Measurements from ENCODE around the gene TMOD3. TPM values are rescaled to one million over a fixed set of nuclear protein-coding genes. Genes with fewer than 3 reads are reported as not detected.

The TMOD3 gene
- total RNA-seq, 1 donor from 2014 or later, result 66.0 TPM

GRCh38 chr15:51907136-51907862, 77.8 kb downstream of the TMOD3 start:
- Mint-ChIP-seq H3K36me3 (ENCODE audit: low read depth) (peaks cover 51% of the 10 kb centered on the region), H3K27ac (no peak overlapping the region), H3K27me3 (ENCODE audit: low read depth) (no peaks in the 10 kb centered on the region), H3K4me3 (ENCODE audit: low read depth) (no peak overlapping the region), H3K9me3 (no peaks in the 10 kb centered on the region), H3K4me1 (ENCODE audit: low read depth) (peaks cover 5% of the 10 kb centered on the region)
- DNase-seq (ENCODE audit: low spot score), result no peak
- intact Hi-C loops (cut with micrococcal nuclease), result no loop called here

GRCh38 chr15:51908316-51908715, 78.9 kb downstream of the TMOD3 start:
- peaks cover 49% of the 10 kb centered on the region for H3K36me3 Mint-ChIP-seq (ENCODE audit: low read depth)
- H3K9me3 Mint-ChIP-seq, result no peaks in the 10 kb centered on the region
- H3K4me1 Mint-ChIP-seq (ENCODE audit: low read depth), result peaks cover 5% of the 10 kb centered on the region
- H3K4me3 Mint-ChIP-seq (ENCODE audit: low read depth), result no peak overlapping the region
- DNase-seq (ENCODE audit: low spot score), result no peak
- intact Hi-C loops (cut with micrococcal nuclease), result no loop called here
- H3K27ac Mint-ChIP-seq, result no peak overlapping the region
- no peaks in the 10 kb centered on the region for H3K27me3 Mint-ChIP-seq (ENCODE audit: low read depth)

- peaks cover 43% of the 10 kb centered on the region for H3K36me3 Mint-ChIP-seq (ENCODE audit: low read depth)
- intact Hi-C loops (cut with micrococcal nuclease), result no loop called here
- peaks cover 5% of the 10 kb centered on the region for H3K4me1 Mint-ChIP-seq (ENCODE audit: low read depth)
- no peaks in the 10 kb centered on the region for H3K27me3 Mint-ChIP-seq (ENCODE audit: low read depth)
- no peaks in the 10 kb centered on the region for H3K9me3 Mint-ChIP-seq
- no peak for DNase-seq (ENCODE audit: low spot score)
- no peak overlapping the region for H3K27ac Mint-ChIP-seq
- no peak overlapping the region for H3K4me3 Mint-ChIP-seq (ENCODE audit: low read depth)
Observed at GRCh38 chr15:51909584-51909983, 80.1 kb downstream of the TMOD3 start.

DNA sequence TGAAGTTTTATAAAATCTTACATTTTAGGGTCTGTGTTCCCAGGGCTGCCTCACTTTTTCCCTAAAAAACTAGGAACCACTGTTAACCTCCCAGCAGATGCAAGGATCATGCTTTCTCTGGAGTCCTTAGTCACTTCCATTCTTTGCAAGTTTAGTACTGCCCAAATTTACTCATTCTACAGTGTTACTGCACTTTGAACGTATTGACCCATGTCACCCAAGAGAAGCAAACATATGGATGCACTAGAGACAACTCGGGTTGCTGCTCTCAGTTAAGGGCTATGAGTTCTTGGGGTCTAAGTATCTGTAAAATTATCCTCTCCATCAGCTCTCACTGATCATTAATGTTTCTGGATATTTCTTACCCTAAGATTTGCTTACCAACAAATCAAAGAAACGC, 83.1 kb downstream of the TMOD3 start:
- H3K27ac Mint-ChIP-seq, result no peak overlapping the region
- H3K9me3 Mint-ChIP-seq, result no peaks in the 10 kb centered on the region
- intact Hi-C loops (cut with micrococcal nuclease), result no loop called here
- peaks cover 2% of the 10 kb centered on the region for H3K4me1 Mint-ChIP-seq (ENCODE audit: low read depth)
- DNase-seq (ENCODE audit: low spot score), result no peak
- no peak overlapping the region for H3K4me3 Mint-ChIP-seq (ENCODE audit: low read depth)
- peaks cover 36% of the 10 kb centered on the region for H3K36me3 Mint-ChIP-seq (ENCODE audit: low read depth)
- H3K27me3 Mint-ChIP-seq (ENCODE audit: low read depth), result no peaks in the 10 kb centered on the region

DNA sequence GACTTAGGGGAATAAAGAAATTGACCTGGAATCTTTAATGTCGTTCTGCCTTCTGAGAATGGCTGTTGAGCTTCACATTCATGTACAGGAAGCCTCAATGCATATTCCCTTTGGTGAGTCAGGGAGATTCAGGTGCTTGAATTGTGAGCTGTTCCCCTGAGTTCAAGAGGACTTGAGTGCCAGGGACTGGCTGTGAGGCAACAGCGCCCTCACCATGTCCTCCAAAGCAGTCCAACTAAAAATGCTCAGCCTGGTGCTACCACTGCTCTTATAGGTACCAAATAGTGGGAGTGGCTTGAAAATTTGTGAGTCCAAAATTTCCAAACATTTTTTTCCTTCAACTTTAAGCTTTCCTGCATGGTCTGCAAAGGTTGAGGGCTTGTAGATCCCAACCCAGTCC, 88.0 kb downstream of the TMOD3 start:
- DNase-seq (ENCODE audit: low spot score), result no peak
- no peaks in the 10 kb centered on the region for H3K9me3 Mint-ChIP-seq
- H3K27ac Mint-ChIP-seq, result no peak overlapping the region
- H3K36me3 Mint-ChIP-seq (ENCODE audit: low read depth), result peaks cover 25% of the 10 kb centered on the region
- intact Hi-C loops (cut with micrococcal nuclease), result no loop called here
- H3K4me1 Mint-ChIP-seq (ENCODE audit: low read depth), result no peaks in the 10 kb centered on the region
- H3K27me3 Mint-ChIP-seq (ENCODE audit: low read depth), result no peaks in the 10 kb centered on the region
- H3K4me3 Mint-ChIP-seq (ENCODE audit: low read depth), result no peak overlapping the region

DNA sequence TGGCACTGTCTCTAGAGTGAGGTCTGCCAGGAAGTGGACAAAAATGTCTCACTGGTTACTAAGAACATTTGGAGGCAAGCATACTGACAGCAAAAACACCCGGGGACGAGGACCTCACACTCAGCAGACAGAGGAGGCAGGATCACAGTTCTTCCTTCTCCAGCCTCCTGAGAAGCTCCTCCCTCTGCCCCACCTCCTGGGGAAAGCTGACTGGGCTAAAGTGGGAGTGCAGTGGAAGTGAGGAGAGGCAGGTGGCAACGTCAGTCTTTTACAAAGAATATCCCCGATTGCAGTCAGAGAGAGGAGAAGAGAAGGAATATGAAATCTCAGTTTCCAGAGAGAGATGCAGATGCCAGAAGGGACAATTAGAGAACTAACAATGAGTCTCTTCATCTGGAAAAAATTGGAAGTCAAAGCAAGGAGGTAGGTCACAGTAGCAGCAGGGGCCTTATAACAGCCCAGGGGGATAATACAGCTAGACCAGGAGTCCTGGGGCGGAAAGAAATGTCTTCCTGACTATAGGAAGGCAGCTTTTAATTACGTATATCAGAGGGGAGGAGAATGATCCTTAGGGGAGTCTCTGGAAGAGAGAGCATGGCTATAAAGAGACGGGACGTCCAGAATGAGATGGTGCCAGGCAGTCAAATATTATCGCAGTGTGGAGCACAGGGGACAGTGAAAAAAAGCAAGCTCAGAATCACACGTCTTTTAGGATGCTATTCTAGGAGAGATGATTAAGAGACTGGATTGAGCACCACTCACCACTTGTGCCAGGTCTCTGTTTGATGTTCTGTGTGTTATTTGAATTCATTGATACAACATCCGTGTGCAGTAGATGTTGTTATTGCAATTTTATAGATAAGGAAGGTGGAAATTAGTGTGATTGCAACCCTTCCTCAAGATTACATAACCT, 95.0 kb downstream of the TMOD3 start:
- Mint-ChIP-seq H3K27ac (no peak overlapping the region), H3K27me3 (ENCODE audit: low read depth) (no peaks in the 10 kb centered on the region), H3K4me3 (ENCODE audit: low read depth) (no peak overlapping the region), H3K9me3 (no peaks in the 10 kb centered on the region), H3K4me1 (ENCODE audit: low read depth) (no peaks in the 10 kb centered on the region), H3K36me3 (ENCODE audit: low read depth) (peaks cover 45% of the 10 kb centered on the region)
- DNase-seq (ENCODE audit: low spot score), result no peak
- intact Hi-C loops (cut with micrococcal nuclease), result no loop called here

DNA sequence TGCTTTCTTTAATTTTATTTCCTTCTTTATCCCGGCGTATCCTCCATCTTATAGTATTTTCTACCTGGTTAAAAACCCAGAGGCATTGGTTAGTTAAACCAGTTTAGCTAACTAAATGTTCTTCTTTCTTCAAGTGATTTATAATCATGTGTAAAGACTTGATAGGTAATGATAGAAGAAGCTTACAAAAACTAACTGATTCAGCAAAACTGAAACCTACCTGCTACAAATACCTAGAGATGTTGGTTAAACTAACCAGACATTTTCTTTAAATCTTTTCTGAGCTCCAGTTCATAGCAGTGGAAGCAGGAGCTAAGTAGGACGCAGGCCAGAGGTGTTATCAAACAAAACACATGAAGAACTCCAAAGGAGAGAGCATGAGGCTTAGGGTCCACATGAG, 97.4 kb downstream of the TMOD3 start:
- Mint-ChIP-seq H3K27me3 (ENCODE audit: low read depth) (no peaks in the 10 kb centered on the region), H3K4me1 (ENCODE audit: low read depth) (no peaks in the 10 kb centered on the region), H3K36me3 (ENCODE audit: low read depth) (peaks cover 47% of the 10 kb centered on the region), H3K4me3 (ENCODE audit: low read depth) (no peak overlapping the region), H3K9me3 (no peaks in the 10 kb centered on the region), H3K27ac (no peak overlapping the region)
- no peak for DNase-seq (ENCODE audit: low spot score)
- intact Hi-C loops (cut with micrococcal nuclease), result no loop called here

GRCh38 chr15:51931016-51931415, 101.6 kb downstream of the TMOD3 start:
- H3K27ac Mint-ChIP-seq, result no peak overlapping the region
- H3K4me1 Mint-ChIP-seq (ENCODE audit: low read depth), result peaks cover 9% of the 10 kb centered on the region
- H3K27me3 Mint-ChIP-seq (ENCODE audit: low read depth), result no peaks in the 10 kb centered on the region
- no peak overlapping the region for H3K4me3 Mint-ChIP-seq (ENCODE audit: low read depth)
- DNase-seq (ENCODE audit: low spot score), result no peak
- intact Hi-C loops (cut with micrococcal nuclease), result no loop called here
- H3K36me3 Mint-ChIP-seq (ENCODE audit: low read depth), result peaks cover 35% of the 10 kb centered on the region
- no peaks in the 10 kb centered on the region for H3K9me3 Mint-ChIP-seq

DNA sequence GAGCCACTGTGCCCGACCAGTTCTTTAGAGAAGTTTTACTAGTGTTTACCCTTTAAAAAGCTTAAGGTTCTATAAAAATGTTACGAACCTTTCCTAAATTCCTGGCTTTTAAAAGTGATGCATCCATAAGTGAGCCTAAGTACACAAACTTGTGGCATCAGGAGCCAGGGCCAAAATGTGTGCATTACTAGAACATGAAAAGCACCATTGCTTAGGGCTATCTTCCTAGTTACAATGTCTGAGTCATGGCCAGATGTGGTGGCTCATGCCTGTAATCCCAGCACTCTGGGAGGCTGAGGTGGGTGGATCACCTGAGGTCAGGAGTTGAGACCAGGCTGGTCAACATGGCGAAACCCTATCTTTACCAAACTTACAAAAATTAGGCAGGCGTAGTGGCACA, 102.2 kb downstream of the TMOD3 start:
- Mint-ChIP-seq H3K27ac (no peak overlapping the region), H3K4me3 (ENCODE audit: low read depth) (no peak overlapping the region), H3K9me3 (no peaks in the 10 kb centered on the region), H3K4me1 (ENCODE audit: low read depth) (peaks cover 11% of the 10 kb centered on the region), H3K36me3 (ENCODE audit: low read depth) (peaks cover 36% of the 10 kb centered on the region), H3K27me3 (ENCODE audit: low read depth) (no peaks in the 10 kb centered on the region)
- intact Hi-C loops (cut with micrococcal nuclease), result no loop called here
- DNase-seq (ENCODE audit: low spot score), result no peak

GRCh38 chr15:51932161-51932560, 102.7 kb downstream of the TMOD3 start:
- peaks cover 33% of the 10 kb centered on the region for H3K36me3 Mint-ChIP-seq (ENCODE audit: low read depth)
- peaks cover 11% of the 10 kb centered on the region for H3K4me1 Mint-ChIP-seq (ENCODE audit: low read depth)
- H3K4me3 Mint-ChIP-seq (ENCODE audit: low read depth), result no peak overlapping the region
- H3K27ac Mint-ChIP-seq, result no peak overlapping the region
- no peak for DNase-seq (ENCODE audit: low spot score)
- no peaks in the 10 kb centered on the region for H3K9me3 Mint-ChIP-seq
- H3K27me3 Mint-ChIP-seq (ENCODE audit: low read depth), result no peaks in the 10 kb centered on the region
- intact Hi-C loops (cut with micrococcal nuclease), result no loop called here

GRCh38 chr15:51935466-51936104, 106.1 kb downstream of the TMOD3 start:
- no peak overlapping the region for H3K4me3 Mint-ChIP-seq (ENCODE audit: low read depth)
- peaks cover 32% of the 10 kb centered on the region for H3K36me3 Mint-ChIP-seq (ENCODE audit: low read depth)
- intact Hi-C loops (cut with micrococcal nuclease), result no loop called here

GRCh38 chr15:51936105-51936478, 106.6 kb downstream of the TMOD3 start:
- no peak for DNase-seq (ENCODE audit: low spot score)
- Mint-ChIP-seq H3K4me1 (ENCODE audit: low read depth) (peaks cover 11% of the 10 kb centered on the region), H3K27me3 (ENCODE audit: low read depth) (no peaks in the 10 kb centered on the region), H3K36me3 (ENCODE audit: low read depth) (peaks cover 29% of the 10 kb centered on the region), H3K27ac (peak overlapping the region; percentile 66), H3K4me3 (ENCODE audit: low read depth) (no peak overlapping the region), H3K9me3 (no peaks in the 10 kb centered on the region)
- intact Hi-C loops (cut with micrococcal nuclease), result no loop called here

More at GRCh38 chr15:51935466-51936104, 106.1 kb downstream of the TMOD3 start:
- Mint-ChIP-seq H3K27me3 (ENCODE audit: low read depth) (no peaks in the 10 kb centered on the region), H3K27ac (peak overlapping the region; percentile 66), H3K4me1 (ENCODE audit: low read depth) (peaks cover 11% of the 10 kb centered on the region), H3K9me3 (no peaks in the 10 kb centered on the region)
- DNase-seq (ENCODE audit: low spot score), result no peak

DNA sequence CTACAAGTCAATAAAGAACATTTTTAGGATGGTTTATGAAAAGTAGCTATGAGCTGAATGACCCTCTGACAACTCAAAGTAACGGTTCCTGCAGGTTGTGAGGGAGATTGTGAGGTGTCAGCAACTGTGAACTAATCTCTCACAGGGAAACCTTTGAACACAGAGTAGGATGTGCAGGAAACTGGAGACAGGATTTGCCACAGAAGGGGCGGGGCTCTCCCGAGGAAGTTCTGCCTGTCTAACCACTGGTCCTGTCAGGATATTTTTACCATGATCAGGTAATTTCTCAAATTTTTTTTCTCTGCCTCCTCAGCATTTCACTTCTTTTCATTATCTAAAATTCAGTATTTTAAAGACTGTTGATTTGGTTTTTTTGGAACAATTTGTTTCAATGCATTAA, 108.8 kb downstream of the TMOD3 start:
- intact Hi-C loops (cut with micrococcal nuclease), result no loop called here
- H3K9me3 Mint-ChIP-seq, result no peaks in the 10 kb centered on the region
- H3K4me1 Mint-ChIP-seq (ENCODE audit: low read depth), result peaks cover 11% of the 10 kb centered on the region
- H3K36me3 Mint-ChIP-seq (ENCODE audit: low read depth), result peaks cover 44% of the 10 kb centered on the region
- no peak overlapping the region for H3K27ac Mint-ChIP-seq
- DNase-seq (ENCODE audit: low spot score), result no peak
- no peaks in the 10 kb centered on the region for H3K27me3 Mint-ChIP-seq (ENCODE audit: low read depth)
- no peak overlapping the region for H3K4me3 Mint-ChIP-seq (ENCODE audit: low read depth)
